ENCODE measurements around the gene GORASP1.
"Not testable (repeated sequence)": the region's sequence is repeated elsewhere in the genome, so short reads cannot be mapped to it uniquely, and the experiment has no call there.

GORASP1 gene

GRCh38 chr3:39075910-39076309, 31.5 kb downstream of the GORASP1 start:
- H3K4me3 ChIP-seq (ENCODE audit: low read depth, low read length) = no peak overlapping the region

- no peak overlapping the region for H3K4me3 ChIP-seq (ENCODE audit: low read depth, low read length)
These were observed 38.9 kb downstream of the GORASP1 start for GRCh38 chr3:39068556-39068955.

GRCh38 chr3:39067286-39067685, 40.1 kb downstream of the GORASP1 start:
- no peak overlapping the region for H3K4me3 ChIP-seq (ENCODE audit: low read depth, low read length)

- no peak overlapping the region for H3K4me3 ChIP-seq (ENCODE audit: low read depth, low read length)
These were observed 42.2 kb downstream of the GORASP1 start for GRCh38 chr3:39065197-39065596.

- H3K4me3 ChIP-seq (ENCODE audit: low read depth, low read length) = no peak overlapping the region
These were observed 42.8 kb downstream of the GORASP1 start for GRCh38 chr3:39064646-39065045.

- no peak overlapping the region for H3K4me3 ChIP-seq (ENCODE audit: low read depth, low read length)
These were observed 44.3 kb downstream of the GORASP1 start for GRCh38 chr3:39063143-39063542.

GRCh38 chr3:39062180-39062579, 45.2 kb downstream of the GORASP1 start:
- no peak overlapping the region for H3K4me3 ChIP-seq (ENCODE audit: low read depth, low read length)

GRCh38 chr3:39061228-39061627, 46.2 kb downstream of the GORASP1 start:
- not testable (repeated sequence) for H3K4me3 ChIP-seq (ENCODE audit: low read depth, low read length)

GRCh38 chr3:39056151-39056550, 51.3 kb downstream of the GORASP1 start:
- no peak overlapping the region for H3K4me3 ChIP-seq (ENCODE audit: low read depth, low read length)

GRCh38 chr3:39053696-39054095, 53.7 kb downstream of the GORASP1 start:
- no peak overlapping the region for H3K4me3 ChIP-seq (ENCODE audit: low read depth, low read length)

- H3K4me3 ChIP-seq (ENCODE audit: low read depth, low read length) = peak overlapping the region; percentile 64
These were observed 54.8 kb downstream of the GORASP1 start for GRCh38 chr3:39052583-39052982.

GRCh38 chr3:39051649-39052561, 55.5 kb downstream of the GORASP1 start, which contains the start of the genes SCN11A and WDR48:
Gene SCN11A (minus strand): TSS chr3:39051944. CDS start chr3:38950362, 101,582 bp downstream.
Gene WDR48 (plus strand): TSS chr3:39052016. CDS start chr3:39052026, 10 bp downstream.
- peak within 1 kb of the TSS; percentile 64 for H3K4me3 ChIP-seq (ENCODE audit: low read depth, low read length)

- no peak overlapping the region for H3K4me3 ChIP-seq (ENCODE audit: low read depth, low read length)
These were observed 57.4 kb downstream of the GORASP1 start for GRCh38 chr3:39050029-39050428.

All from iPS-11a (cell line).